ENCODE measurements around the gene RPLP2.

GRCh38 chr11:812390-812789, 2.6 kb downstream of the RPLP2 start:
- TF ChIP-seq PRRX2 (CRISPR knock-in tag; IDR thresholded peaks at IDR 0.05) (no peak), ZBTB21 (CRISPR knock-in tag; IDR thresholded peaks at IDR 0.05; ENCODE audit: borderline replicate concordance) (no peak), FOXP4 (CRISPR knock-in tag; IDR thresholded peaks at IDR 0.05) (no peak), ATF2 (CRISPR knock-in tag; IDR thresholded peaks at IDR 0.05; ENCODE audit: borderline replicate concordance, low read depth) (no peak), RELA (CRISPR knock-in tag; IDR thresholded peaks at IDR 0.05; ENCODE audit: borderline replicate concordance) (no peak), CTCF (IDR thresholded peaks at IDR 0.05) (no peak), AR (CRISPR knock-in tag; IDR thresholded peaks at IDR 0.05) (no peak), IRF2 (CRISPR knock-in tag; IDR thresholded peaks at IDR 0.05; ENCODE audit: borderline replicate concordance, low read depth) (no peak), IRF1 (CRISPR knock-in tag; IDR thresholded peaks at IDR 0.05) (no peak), ATF3 (CRISPR knock-in tag; conservative IDR thresholded peaks at IDR 0.05) (no peak), CREB1 (CRISPR knock-in tag; IDR thresholded peaks at IDR 0.05) (no peak), AFF4 (CRISPR knock-in tag; IDR thresholded peaks at IDR 0.05; ENCODE audit: borderline replicate concordance) (no peak), SP1 (CRISPR knock-in tag; conservative IDR thresholded peaks at IDR 0.05) (no peak)
